Endothelial cell of coronary artery (primary cell): ENCODE results near the gene SPEF1. TPM values are rescaled to one million over a fixed set of nuclear protein-coding genes. Genes with fewer than 3 reads are reported as not detected.

Experiments used
- total RNA-seq: library from RNA; depleted of rRNA; stranded (reverse); fragments of >200 nt; gene quantifications from 2 replicates; pipeline ENCODE4 v1.2.3, GENCODE V29; 2014

SPEF1 gene, protein sequence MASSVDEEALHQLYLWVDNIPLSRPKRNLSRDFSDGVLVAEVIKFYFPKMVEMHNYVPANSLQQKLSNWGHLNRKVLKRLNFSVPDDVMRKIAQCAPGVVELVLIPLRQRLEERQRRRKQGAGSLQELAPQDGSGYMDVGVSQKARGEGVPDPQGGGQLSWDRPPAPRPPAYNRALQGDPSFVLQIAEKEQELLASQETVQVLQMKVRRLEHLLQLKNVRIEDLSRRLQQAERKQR
- total RNA-seq, result 0.09 TPM in 2 replicates

DNA sequence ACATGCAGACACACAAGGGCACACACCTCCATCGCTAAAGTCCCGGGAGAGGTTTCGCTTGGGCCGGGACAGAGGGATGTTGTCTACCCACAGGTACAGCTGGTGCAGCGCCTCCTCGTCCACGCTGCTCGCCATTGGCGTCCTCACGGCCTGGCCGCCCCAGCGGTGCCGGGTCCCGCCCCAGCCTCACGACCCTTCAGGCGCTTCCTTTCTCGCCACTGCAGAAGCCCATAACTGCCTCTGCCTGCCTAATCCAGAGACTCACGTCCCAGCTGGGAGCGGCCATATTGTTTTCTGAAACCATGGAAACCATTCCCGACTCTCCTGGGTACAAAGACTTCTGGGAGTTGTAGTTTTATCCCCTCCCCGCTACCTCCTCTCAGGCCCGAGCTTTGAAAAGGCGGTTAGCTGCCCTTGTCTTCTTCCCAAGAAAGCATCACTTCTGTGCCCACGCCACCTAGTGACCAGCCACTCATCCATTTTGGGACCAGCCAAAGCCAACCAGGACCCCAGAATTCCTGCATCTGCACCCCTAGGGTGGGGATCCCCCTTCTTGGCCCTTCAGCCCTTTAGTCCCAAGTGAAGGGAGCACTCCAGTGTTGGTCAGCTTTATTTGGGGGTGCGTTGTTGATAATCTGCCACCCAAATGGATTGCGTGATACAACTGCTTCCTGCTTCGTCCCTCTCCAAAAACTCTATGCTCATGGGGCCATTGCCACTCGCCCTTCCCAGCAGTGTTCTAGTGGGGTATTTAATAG lies at the start of gene SPEF1:
Gene SPEF1, minus strand, starts transcription at position 296 of the 758 bp plus-strand sequence. Its CDS starts 161 bp downstream, at position 135.

DNA sequence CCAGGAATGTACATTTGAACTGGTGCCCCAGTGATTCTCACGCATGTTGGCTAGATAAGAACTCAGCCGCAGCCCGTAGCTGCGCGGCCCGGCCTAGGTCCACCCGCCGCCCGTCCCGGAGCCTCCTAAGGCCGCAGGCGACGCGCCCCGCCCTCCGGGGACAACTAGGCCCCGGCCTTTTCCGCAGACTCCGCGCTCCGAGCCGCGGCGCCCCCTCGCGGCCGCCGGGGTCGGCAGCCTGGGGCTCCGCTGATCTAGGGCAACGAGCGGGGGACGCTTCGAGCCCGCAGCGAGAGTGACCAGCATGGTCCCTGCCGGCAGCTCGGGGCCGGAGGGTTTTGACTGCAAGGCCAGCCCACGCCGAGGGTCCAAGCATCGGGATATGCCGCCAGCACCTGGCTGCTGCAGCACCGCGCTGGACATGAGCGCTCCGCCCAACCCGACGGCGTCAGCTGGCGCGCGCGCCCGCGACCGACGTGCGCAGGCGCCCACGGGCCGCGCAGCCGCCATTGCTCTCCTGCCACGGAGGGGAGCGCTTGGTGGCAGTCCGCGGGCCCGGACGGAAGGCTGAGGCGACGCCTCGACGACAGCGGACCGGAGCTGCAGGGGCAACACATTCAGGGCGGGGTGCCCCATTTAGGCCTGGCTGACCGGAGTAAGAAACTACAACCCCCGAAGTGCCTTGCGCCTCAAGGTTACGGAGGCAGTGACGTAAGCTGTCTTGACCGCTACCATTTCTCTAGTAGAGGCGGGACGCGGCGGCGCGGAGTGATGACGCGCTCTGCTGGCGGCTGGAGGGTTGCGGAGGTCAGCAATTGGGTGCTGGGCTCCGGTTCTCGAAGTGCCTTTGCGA lies 39.0 kb upstream of the SPEF1 start, which contains the start of gene AP5S1:
Gene AP5S1, plus strand, starts transcription at position 500 of the 853 bp plus-strand sequence. CDS start 1,571 bp downstream, outside the sequence.

DNA sequence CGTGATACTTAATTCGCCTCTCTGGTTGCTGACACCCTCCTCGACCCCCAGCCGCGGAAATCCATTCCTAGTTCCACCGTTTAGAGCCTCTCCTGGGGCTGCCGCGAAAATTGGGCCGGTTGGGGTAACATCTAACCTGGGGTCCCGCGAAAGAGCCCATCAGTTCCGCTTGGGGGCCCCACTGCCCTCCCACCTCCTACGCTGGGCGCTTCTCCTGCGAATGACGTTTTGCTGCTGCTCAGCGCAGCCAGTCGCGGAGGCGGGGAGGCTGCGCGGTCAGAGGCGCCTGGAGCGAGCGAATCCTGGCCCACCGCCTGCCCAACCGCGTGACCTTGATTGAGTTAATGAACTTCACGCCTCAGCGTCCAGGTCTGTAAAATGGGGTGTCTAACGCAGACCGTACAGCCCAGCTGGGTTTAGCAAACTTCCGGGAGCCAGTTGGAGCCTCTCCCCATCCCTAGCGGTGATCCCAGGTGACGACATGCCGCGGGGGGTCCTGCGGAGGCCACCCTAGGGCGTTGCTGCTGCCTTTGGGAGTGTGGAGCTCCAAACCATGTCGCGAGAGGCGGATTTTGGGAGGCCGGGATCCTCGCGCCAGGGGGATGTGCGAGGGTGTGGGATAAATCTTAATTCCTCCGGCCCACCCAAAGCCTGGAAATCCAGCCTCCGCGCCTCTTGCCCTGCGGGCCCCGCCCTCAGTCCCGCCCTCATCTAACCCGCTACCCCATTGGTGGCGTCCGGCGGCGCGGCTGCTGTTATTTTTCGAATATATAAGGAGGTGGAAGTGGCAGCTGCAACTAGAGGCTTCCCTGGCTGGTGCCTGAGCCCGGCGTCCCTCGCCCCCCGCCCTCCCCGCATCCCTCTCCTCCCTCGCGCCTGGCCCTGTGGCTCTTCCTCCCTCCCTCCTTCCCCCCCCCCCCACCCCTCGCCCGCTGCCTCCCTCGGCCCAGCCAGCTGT lies 14.5 kb upstream of the SPEF1 start, which contains the start of gene CDC25B:
Gene CDC25B, plus strand, starts transcription at position 800 of the 958 bp plus-strand sequence. CDS start 222 bp downstream, outside the sequence.

DNA sequence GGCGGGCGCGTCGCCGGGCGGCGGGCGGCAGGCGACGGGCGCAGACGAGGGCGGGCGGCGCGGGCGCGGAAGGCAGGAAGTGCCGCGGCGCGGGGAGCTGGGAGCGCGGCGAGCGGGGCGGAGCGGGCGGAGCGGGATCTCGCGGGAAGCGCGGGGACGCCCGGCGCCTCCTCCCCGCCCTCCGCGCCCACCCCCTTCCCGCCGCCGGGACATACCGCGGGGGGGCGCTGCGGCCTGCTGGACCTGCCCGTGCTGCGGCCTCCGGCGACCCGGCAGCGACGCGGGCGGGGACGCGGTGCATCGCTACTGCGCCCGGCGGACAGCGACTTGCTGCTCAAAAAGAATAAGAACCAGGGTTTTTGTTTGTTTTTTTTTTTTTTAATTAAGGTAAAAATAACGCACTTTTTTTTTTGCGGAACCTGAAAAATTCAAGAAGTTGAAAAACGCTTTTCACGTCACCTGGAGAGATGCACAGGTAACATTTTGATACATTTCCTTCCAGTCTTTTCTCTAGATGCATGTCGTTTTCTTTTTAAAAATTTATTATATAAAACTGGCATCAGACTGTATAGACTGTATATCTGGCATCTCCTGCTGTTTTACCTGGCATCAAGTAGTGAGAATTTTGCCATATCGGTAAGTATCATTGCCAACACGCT lies 5.5 kb upstream of the SPEF1 start, which contains the start of gene CENPB:
Gene CENPB, minus strand, starts transcription at position 76 of the 659 bp plus-strand sequence. CDS start 257 bp downstream, outside the sequence.

DNA sequence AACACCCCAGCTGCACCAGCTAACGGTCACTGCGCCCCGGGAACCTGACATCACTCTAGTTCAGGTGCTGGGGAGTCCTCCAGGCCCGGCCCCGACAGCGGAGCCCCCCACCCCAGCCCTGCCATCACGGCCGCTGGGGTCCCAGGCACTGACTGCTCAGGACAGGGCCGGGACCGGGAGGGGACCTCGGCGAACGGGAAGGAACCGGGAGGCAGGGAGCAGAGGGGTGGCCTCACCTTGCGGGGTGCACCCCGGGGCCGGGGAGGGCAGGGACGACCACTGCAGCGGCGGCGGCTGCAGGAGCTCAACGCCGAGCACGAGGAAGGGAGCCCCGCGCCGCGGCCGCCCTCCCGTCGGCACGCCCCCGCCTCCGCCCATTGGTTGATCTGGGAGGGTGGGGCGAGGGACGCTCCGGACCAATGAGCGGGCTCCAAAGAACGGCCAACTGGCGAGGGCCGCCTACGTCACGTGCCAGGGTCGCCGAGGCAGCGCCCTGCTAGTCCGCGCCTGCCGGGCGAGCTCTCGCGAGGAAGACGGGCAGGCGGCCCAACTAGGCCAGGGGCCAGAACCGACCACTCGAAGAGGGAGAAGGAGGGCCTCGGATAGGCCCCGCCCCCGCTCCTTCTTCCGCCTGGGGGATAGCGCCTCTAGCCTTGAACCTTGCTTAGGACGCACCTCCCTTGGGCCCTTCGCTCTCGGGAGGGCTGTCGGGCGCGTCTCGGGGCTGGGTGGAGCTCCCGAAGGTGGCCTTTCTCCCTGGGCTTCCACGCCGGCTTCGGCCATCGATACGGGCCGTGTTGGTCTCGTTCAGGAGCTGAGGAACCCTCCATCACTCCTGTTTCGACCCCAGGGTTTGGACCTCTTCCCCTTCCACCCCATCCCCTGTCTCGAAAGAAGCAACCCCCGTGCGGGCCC lies 13.6 kb downstream of the SPEF1 start, which contains the start of gene ADISSP:
Gene ADISSP, minus strand, starts transcription at position 327 of the 915 bp plus-strand sequence. CDS start 7,653 bp downstream, outside the sequence.

DNA sequence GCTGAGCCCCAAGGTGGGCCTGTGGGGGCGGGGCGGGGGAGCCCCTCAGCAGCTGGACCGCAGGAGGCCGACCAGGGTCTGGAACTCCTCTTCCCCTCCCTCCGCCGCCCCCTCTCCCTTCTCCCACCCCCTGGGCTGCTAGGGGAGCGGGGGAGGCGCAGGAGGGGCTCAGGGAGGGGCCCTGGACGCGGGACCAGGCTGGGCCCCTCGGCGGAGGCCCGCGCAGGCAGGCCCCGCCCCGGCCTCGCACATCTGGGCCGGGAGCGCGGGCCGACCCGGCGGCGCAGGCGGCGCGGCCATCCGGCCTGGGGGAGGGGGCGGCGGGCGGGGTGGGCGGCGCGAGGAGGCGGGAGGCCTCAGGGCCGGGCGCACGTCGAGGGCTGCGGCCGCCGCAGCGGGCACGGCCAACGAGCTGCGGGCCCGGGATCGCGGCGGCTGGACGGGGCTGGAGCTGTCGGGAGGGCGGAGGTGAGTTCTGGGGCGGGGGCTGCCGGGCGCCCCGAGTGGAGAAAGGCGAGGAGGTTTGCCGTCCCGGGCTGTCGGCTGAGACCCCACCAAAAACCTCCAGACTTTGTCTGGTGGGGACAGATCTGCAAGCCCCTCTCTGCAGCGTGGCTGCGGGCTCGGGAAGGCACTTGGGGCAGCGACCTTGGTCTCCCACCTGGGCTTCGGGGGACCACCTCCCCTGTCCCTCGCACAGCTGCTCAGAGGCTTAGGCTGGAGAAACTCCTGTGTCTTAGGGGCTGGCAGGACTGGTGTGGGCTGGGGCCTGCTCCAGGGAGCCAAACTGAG lies 48.7 kb downstream of the SPEF1 start, which contains the start of gene HSPA12B:
Gene HSPA12B, plus strand, starts transcription at position 359 of the 792 bp plus-strand sequence. CDS start 5,990 bp downstream, outside the sequence.

Other genes starting within 250 kb of the SPEF1 start
- not detected in 2 replicates for gene GFRA4, start 118.0 kb downstream of the SPEF1 start, total RNA-seq
- 0.09 TPM in 1 of 2 replicates, not detected in the other for gene ADAM33, start 99.4 kb downstream of the SPEF1 start, total RNA-seq
- not detected in 2 replicates for gene SIGLEC1, start 68.8 kb downstream of the SPEF1 start, total RNA-seq
- gene HSPA12B, start 48.8 kb downstream of the SPEF1 start, total RNA-seq, result 11.6 and 18.0 TPM in 2 replicates
- 20.8 and 33.5 TPM in 2 replicates for gene ADISSP, start 13.7 kb downstream of the SPEF1 start, total RNA-seq
- 87.7 and 95.9 TPM in 2 replicates for gene CENPB, start 5.3 kb upstream of the SPEF1 start, total RNA-seq
- gene CDC25B, start 14.9 kb upstream of the SPEF1 start, total RNA-seq, result 11.0 and 12.3 TPM in 2 replicates
- gene AP5S1, start 39.1 kb upstream of the SPEF1 start, total RNA-seq, result 11.3 and 15.7 TPM in 2 replicates
- 14.4 and 15.8 TPM in 2 replicates for gene MAVS, start 65.4 kb upstream of the SPEF1 start, total RNA-seq
- gene PANK2, start 107.9 kb upstream of the SPEF1 start, total RNA-seq, result 43.6 and 46.8 TPM in 2 replicates
- 2.2 and 5.0 TPM in 2 replicates for gene RNF24, start 234.1 kb upstream of the SPEF1 start, total RNA-seq